Hematopoietic multipotent progenitor cell treated with erythropoietin and hydrocortisone succinate and interleukin-3 and kit ligand, for 15 days (in vitro differentiated cells): ENCODE results near the gene AGRN.
"Not testable (repeated sequence)": the region's sequence is repeated elsewhere in the genome, so short reads cannot be mapped to it uniquely, and the experiment has no call there.

ENCODE experiments used
- DNase-seq: peaks from one replicate; pipeline ENCODE4 v3.0.0-alpha.2; 2015; ENCODE audit warnings: low spot score

The AGRN gene

GRCh38 chr1:981955-982558 lies 37.9 kb upstream of the AGRN start, which contains the start of gene PERM1:
PERM1 (minus strand) TSS chr1:982093; CDS start chr1:981029, 1,064 bp downstream.
- no peak for DNase-seq

GRCh38 chr1:982765-983436 lies 37.0 kb upstream of the AGRN start:
- no peak for DNase-seq

- peak; percentile 39 for DNase-seq
Observed at GRCh38 chr1:983798-984475, 36.0 kb upstream of the AGRN start.

GRCh38 chr1:984476-984814 lies 35.5 kb upstream of the AGRN start:
- DNase-seq = no peak

- no peak for DNase-seq
Observed at GRCh38 chr1:985126-985525, 34.8 kb upstream of the AGRN start.

- DNase-seq = not testable (repeated sequence)
Observed at GRCh38 chr1:988061-988460, 31.9 kb upstream of the AGRN start.

- not testable (repeated sequence) for DNase-seq
Observed at GRCh38 chr1:991275-991674, 28.6 kb upstream of the AGRN start.

GRCh38 chr1:991895-992294 lies 28.0 kb upstream of the AGRN start:
- DNase-seq = no peak

GRCh38 chr1:992362-992761 lies 27.6 kb upstream of the AGRN start:
- no peak for DNase-seq

GRCh38 chr1:993379-993995 lies 26.4 kb upstream of the AGRN start:
- no peak for DNase-seq

- DNase-seq = not testable (repeated sequence)
Observed at GRCh38 chr1:994546-994945, 25.4 kb upstream of the AGRN start.

- no peak for DNase-seq
Observed at GRCh38 chr1:995665-996633, 24.0 kb upstream of the AGRN start.

- no peak for DNase-seq
Observed at GRCh38 chr1:996851-997712, 22.8 kb upstream of the AGRN start.

- no peak for DNase-seq
Observed at GRCh38 chr1:997713-997992, 22.3 kb upstream of the AGRN start.

- DNase-seq = no peak
Observed at GRCh38 chr1:997993-998744, 21.8 kb upstream of the AGRN start.

- DNase-seq = no peak
Observed at GRCh38 chr1:998745-998994, 21.2 kb upstream of the AGRN start.

GRCh38 chr1:998995-999724 lies 20.8 kb upstream of the AGRN start:
- DNase-seq = no peak

GRCh38 chr1:999725-1000356 lies 20.1 kb upstream of the AGRN start, which contains the start of gene HES4:
HES4 (minus strand) TSS chr1:1000097; CDS start chr1:999973, 124 bp downstream.
- DNase-seq = no peak

- DNase-seq = no peak
Observed at GRCh38 chr1:1000357-1001056, 19.4 kb upstream of the AGRN start.
